NCI-H146 (cell line): ENCODE results near the gene SMIM27.

Experiments
- DNase-seq: peaks from one replicate; lab custom pipeline; 2025; lab: John Stamatoyannopoulos, UW

Gene SMIM27

DNA sequence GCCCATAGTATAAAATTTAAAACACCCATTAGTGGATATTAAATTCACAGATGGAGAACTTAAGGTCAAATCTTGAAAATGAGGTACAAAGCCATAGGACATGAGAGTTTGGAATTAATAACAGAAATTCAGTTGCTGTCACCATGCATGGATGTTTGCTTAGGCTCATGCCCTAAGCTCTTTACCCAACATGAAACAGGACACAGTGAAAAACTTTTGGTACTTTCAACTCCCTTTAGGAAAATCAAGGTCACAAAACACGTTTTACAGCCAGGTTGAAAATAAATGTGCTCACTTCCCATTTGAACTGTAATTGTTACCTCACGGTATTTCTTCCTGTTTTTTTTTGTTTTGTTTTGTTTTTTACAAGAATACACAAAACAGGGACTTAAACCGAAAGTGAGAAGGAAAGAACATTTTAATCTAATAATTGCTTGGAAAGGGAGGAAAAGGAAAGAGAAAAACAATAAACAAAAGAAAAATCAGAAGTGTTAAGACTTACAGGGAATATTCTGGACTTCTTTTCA lies 6.3 kb downstream of the SMIM27 start:
- DNase-seq: no peak

GRCh38 chr9:32565967-32566366 lies 13.8 kb downstream of the SMIM27 start:
- no peak for DNase-seq

DNA sequence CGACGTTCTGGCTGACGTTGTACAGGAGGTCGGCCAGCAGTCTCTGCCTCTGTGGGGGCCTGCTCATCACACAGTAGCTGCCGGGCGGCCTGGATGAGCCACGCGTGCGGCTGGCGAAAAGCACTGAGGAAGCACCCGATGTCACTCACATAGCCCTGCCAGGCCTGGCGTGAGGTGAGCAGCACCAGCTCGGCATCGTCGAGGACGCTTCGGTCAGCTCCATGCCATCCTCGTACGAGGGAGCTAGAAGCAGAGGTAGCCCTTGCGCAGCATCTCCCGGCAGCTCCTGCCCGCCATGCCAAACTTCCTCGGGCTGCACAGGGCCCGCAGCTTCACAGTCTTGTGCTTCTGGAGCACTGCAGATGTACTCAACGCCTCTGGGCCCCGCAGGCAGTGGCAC lies 14.6 kb downstream of the SMIM27 start:
- DNase-seq: no peak

GRCh38 chr9:32570262-32570661 lies 18.1 kb downstream of the SMIM27 start:
- no peak for DNase-seq

GRCh38 chr9:32571969-32572899 lies 20.1 kb downstream of the SMIM27 start:
- DNase-seq: peak; percentile 72

DNA sequence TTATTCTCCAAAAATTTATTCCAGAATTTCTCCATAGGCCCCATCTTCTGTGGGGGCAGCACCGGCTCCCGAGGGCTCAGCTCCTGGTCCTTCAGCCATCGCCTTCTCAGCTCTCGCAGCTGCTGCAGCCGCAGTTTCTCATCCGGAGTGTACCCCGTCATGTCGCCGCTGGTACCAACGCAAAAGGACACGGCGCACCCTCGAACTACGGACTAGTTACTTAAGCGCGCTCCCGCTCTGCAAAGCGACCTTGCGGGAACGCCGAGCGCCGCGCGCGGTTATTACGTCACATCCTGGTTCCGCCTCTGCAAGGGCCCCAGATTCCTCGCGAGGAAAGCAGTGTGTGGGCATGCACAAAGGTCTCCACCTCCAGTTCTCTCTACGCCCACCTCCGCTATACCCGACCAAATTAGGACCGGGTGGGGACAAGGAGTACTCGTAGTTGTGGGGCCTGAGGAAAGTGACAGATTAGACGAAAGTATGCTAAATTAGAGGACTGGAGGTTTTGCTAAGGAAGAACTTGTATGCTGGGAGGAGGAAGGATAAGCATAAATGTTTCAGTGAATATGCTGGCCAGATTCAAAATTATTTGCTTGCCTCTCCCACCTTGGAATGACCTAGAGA lies 20.9 kb downstream of the SMIM27 start, which contains the start of gene NDUFB6:
NDUFB6 (minus strand) TSS at position 260 of the 624 bp plus-strand sequence; CDS start at position 161, 99 bp downstream.
- peak; percentile 95 for DNase-seq

- DNase-seq: no peak
Observed at GRCh38 chr9:32573821-32574220, 21.7 kb downstream of the SMIM27 start.

DNA sequence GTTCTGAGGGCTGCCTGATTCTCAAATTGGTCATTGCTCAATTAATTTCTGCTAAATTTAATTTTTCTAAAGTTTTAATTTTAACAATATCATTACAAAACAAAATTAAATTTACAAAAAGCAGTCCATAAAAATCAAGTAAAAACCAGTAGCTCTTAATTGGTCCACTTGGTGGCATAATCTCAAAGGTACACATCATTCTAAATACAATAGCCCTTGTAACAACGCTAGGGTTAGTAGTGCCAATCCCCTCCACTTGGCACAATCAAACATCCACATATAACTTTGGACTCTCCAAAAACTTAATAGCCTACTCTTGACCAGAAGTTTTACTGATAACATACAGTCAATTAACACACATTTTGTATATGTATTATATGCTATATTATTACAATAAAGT lies 22.7 kb downstream of the SMIM27 start:
- DNase-seq: no peak

DNA sequence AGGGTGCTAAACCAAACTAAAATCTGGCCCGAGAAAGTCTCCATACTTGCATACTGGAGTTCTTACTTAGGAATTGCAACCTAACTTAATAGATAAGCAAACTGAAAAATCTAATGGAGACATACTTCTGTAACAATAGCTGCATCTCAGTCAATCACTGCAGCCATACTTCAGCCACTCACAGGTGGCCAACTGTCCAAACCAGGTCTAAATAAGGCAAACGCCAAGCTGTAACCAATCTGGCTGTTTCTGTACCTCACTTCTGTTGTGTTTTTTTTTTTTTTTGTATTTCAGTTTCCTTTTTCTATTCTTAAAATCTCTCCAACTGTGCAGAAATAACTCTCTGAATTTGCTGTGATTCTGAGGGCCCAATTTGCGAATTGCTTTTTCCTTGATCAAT lies 25.2 kb downstream of the SMIM27 start:
- DNase-seq: no peak

DNA sequence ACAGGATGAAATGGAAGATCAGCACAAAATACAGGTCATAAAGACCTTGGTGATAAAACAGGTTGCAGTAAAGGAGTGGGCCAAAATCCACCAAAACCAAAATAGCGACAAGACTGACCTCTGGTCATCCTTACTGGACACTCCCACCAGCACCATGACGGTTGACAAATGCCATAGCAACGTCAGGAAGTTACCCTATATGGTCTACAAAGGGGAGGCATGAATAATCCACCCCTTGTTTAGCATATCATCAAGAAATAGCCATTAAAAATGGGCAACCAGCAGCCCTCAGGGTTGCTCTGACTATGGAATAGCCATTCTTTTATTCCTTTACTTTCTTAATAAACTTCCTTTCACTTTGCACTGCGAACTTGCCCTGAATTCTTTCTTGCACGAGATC lies 26.8 kb downstream of the SMIM27 start:
- no peak for DNase-seq

GRCh38 chr9:32579706-32580331 lies 27.7 kb downstream of the SMIM27 start:
- DNase-seq: peak; percentile 53

GRCh38 chr9:32580631-32581300 lies 28.6 kb downstream of the SMIM27 start:
- no peak for DNase-seq

- DNase-seq: peak; percentile 68
Observed at GRCh38 chr9:32581512-32582143, 29.5 kb downstream of the SMIM27 start.

DNA sequence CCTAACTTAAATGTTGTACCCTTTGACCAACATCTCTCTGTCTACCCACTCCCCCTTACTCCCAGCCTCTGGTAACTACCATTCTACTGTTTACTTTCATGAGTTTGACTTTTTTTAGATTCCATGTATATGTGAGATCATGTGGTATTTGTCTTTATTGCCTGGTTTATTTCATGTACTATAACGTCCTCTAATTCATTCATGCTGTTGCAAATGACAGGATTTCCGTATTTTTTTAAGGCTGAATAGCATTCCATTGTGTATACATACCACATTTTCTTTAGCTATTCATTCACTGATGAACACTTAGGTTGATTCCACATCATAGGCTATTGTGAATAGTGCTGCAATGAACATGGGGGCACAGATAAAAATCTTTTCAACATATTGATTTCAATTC lies 32.7 kb downstream of the SMIM27 start:
- no peak for DNase-seq

GRCh38 chr9:32587901-32588300 lies 35.8 kb downstream of the SMIM27 start:
- DNase-seq: no peak

DNA sequence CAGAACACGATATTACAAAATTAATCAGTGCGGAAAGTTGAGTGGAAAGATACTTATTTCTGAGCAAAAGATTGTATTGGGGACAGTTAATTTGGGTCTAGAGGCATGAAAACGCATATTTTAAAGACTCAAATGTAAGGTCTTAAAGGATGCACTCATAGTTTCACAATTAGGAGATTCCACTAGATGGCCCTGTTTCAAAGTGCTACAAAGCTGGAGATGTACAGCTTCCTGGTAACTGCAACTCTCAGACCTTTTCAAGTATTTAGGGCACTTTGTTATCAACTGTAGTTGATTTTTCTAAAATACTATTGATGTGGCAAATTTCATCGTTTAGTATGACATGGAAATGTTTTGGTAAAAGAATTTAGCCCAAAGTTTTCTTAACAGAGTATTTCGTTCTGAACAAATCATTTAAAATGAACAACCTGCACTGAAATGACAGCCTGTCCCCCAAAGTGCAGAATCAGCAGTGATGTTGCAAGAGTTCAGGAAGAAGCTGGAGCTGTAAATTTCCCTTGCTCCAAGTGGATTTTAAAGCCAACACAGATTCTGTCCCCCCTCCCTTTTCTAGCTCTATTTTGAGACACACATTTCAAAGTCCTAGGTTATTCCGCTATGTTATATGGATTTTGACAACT lies 37.1 kb downstream of the SMIM27 start:
- no peak for DNase-seq

DNA sequence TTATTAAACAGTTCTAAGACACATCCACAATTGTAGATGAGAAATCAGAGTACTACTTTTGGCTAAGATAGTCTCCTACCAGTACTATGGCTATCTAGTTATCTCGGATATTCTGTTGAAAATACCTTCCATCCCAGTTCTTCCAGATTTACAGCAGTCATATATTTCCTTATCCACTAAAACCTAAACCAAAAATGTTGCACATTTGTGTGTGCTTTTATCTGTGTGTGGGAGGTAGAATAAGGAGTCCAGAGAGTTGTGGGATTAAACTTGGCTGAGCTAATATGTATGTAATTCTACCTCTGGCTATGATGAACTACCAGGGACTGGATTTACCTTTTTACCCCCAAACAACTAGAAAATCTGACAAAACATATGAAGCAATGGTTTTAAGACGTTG lies 38.3 kb downstream of the SMIM27 start:
- no peak for DNase-seq

DNA sequence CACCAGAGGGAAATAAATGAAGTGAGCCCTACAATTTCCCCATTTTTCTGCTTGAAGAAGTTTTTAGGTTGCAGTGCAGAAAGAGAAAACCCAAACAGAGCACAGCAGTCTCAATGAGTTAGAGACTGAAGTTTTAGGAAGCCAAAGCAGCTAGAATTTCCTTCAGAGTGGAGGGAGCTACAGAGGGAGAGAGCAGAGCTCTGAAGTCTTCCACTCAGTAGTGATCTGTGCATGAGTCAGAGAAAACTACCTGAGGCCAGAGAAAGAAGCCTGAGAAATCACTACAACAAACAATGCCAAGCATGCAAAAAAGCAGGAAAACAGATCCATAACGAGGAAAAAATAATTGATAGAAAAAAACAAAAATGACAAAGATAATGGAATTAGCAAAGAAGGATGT lies 38.8 kb downstream of the SMIM27 start:
- DNase-seq: no peak

GRCh38 chr9:32596096-32596865 lies 44.2 kb downstream of the SMIM27 start:
- no peak for DNase-seq

DNA sequence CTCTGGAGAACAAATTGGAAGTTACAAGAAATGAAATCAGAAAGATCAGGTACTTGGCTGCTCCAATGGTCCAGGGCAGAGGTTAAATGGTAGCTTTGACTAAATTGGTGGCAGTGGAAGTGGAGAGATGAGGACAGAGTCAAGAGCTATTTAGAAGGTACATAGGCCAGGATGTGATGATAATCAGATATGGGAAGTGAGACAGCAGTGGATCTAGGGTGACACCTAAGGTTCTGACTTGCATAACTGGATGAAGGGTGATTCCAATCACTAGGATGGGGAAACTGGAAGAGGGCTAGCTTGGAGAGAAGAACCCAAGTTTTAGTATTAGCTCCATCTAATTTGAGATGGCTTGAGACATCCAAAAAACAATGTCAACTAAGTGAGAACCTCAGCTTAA lies 44.8 kb downstream of the SMIM27 start:
- DNase-seq: no peak
